Cardiac muscle cell (in vitro differentiated cells and primary cell): ENCODE data around the gene ZC2HC1B. TPM values are rescaled to one million over a fixed set of nuclear protein-coding genes. Genes with fewer than 3 reads are reported as not detected.

Experiments used
- DNase-seq, 2 donors: peaks; one replicate each; pipeline versions ENCODE4 v3.0.0 to v3.0.0-alpha.2; 2010 to 2017; ENCODE audit warnings: low read depth in 1 of 2, low spot score in 1 of 2
- H3K27ac ChIP-seq: fragments of 200-600 bp; sonication (generic); 2 replicates; pipeline ENCODE4 v1.5.1; 2016
- H3K27me3 ChIP-seq: fragments of 200-600 bp; sonication (generic); 2 replicates; pipeline ENCODE4 v1.6.0; 2016; ENCODE audit warnings: control low read depth
- H3K36me3 ChIP-seq: fragments of 200-600 bp; sonication (generic); 2 replicates; pipeline ENCODE4 v1.5.1; 2016; ENCODE audit warnings: control low read depth
- H3K4me1 ChIP-seq: fragments of 200-600 bp; sonication (generic); 2 replicates; pipeline ENCODE4 v1.8.1; 2017; ENCODE audit warnings: low read depth, mild to moderate bottlenecking, mixed run types
- H3K4me3 ChIP-seq: fragments of 200-600 bp; sonication (generic); 2 replicates; pipeline ENCODE4 v1.5.1; 2016; ENCODE audit warnings: mild to moderate bottlenecking
- H3K9me3 ChIP-seq: fragments of 200-600 bp; sonication (generic); 2 replicates; pipeline ENCODE4 v1.5.1; 2017; ENCODE audit warnings: low read depth, mild to moderate bottlenecking, control low read depth
- polyA plus RNA-seq: library from polyadenylated mRNA; unstranded; fragments of >200 nt; fragmentation: Nextera tagmentation; extraction: Ambion mirVana; gene quantifications from 2 replicates; pipeline ENCODE4 v1.2.1, GENCODE V29; 2016
- total RNA-seq: library from RNA; depleted of rRNA; stranded (reverse); fragments of >200 nt; gene quantifications from 2 replicates; pipeline ENCODE4 v1.2.3, GENCODE V29; 2016
- TF ChIP-seq, protein P1 (sequence below): IDR thresholded peaks from 2 replicates; pipeline ENCODE4 v1.5.1; 2012; ENCODE audit warnings: low read depth, mild to moderate bottlenecking, low read length

The ZC2HC1B gene
- total and polyA plus RNA-seq, 2 experiments from 2014 or later: not detected

DNA sequence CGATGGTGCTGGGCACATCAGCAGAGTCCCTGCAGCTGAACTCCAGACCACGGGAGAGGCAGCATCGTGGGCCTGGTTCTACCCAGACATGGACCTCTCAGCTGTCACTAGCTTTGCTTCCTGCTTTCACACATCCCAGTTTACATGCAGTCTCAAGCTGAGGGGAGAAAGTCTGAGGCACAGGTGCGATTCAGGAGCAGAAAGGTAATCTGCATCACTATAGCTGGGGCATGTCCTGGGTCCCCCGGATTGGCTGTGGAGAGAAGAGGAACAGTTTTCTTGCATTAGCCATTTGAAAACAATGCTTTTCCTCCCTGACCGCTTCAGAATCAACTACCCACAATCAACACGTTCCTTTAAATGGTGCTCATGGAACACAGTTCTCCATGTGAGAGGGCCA lies 83.9 kb downstream of the ZC2HC1B start:
- Histone ChIP-seq H3K27ac (no peak overlapping the region), H3K27me3 (no peaks in the 10 kb centered on the region), H3K36me3 (no peaks in the 10 kb centered on the region), H3K4me3 (no peak overlapping the region), H3K4me1 (no peaks in the 10 kb centered on the region), H3K9me3 (no peaks in the 10 kb centered on the region)
- TF ChIP-seq, protein P1, sequence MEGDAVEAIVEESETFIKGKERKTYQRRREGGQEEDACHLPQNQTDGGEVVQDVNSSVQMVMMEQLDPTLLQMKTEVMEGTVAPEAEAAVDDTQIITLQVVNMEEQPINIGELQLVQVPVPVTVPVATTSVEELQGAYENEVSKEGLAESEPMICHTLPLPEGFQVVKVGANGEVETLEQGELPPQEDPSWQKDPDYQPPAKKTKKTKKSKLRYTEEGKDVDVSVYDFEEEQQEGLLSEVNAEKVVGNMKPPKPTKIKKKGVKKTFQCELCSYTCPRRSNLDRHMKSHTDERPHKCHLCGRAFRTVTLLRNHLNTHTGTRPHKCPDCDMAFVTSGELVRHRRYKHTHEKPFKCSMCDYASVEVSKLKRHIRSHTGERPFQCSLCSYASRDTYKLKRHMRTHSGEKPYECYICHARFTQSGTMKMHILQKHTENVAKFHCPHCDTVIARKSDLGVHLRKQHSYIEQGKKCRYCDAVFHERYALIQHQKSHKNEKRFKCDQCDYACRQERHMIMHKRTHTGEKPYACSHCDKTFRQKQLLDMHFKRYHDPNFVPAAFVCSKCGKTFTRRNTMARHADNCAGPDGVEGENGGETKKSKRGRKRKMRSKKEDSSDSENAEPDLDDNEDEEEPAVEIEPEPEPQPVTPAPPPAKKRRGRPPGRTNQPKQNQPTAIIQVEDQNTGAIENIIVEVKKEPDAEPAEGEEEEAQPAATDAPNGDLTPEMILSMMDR: no peak
- no peak for DNase-seq

DNA sequence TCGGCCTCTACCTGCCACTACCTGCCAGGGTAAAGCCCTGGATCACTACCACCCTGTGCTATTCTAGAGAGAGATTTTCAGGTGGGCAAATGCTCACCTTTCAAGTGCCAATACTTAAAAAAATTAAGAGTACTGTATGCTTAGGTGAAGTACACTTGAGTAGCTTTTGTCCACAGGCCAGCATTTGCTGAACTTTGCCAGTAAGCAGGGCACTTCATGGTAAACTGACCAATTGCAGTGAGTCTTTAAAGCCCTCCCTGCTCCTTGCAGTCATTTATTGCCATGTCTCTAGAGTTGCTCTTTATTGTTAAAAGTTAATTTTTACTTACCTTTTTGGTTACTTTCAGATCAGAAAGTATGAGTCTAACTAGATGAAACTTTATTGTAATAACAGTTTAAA lies 85.3 kb downstream of the ZC2HC1B start:
- H3K9me3 ChIP-seq: no peaks in the 10 kb centered on the region
- no peak overlapping the region for H3K4me3 ChIP-seq
- TF ChIP-seq, protein P1: no peak
- no peak overlapping the region for H3K27ac ChIP-seq
- H3K36me3 ChIP-seq: no peaks in the 10 kb centered on the region
- H3K4me1 ChIP-seq: no peaks in the 10 kb centered on the region
- no peak for DNase-seq
- no peaks in the 10 kb centered on the region for H3K27me3 ChIP-seq

DNA sequence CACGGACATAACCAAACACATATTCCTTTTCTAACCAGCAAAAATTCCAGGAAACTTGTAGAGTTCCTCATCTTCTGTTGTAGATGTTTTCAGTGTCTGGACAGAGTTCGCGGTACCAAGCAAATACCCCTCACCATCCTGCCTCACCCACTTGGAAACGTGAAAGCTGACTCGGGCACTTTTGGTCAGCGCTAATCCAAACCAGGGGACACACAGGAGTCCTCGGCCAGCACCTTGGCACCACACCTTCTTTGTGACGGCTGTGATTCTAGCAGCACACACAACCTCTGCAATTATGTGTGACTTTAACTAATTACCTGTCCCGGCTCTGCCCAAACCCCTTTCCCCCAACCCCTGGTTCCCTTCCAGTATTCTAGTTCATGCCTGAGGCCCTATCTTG lies 85.7 kb downstream of the ZC2HC1B start:
- Histone ChIP-seq H3K9me3 (no peaks in the 10 kb centered on the region), H3K4me3 (no peak overlapping the region), H3K36me3 (no peaks in the 10 kb centered on the region), H3K27me3 (no peaks in the 10 kb centered on the region), H3K4me1 (no peaks in the 10 kb centered on the region), H3K27ac (no peak overlapping the region)
- DNase-seq: no peak
- TF ChIP-seq, protein P1: no peak

DNA sequence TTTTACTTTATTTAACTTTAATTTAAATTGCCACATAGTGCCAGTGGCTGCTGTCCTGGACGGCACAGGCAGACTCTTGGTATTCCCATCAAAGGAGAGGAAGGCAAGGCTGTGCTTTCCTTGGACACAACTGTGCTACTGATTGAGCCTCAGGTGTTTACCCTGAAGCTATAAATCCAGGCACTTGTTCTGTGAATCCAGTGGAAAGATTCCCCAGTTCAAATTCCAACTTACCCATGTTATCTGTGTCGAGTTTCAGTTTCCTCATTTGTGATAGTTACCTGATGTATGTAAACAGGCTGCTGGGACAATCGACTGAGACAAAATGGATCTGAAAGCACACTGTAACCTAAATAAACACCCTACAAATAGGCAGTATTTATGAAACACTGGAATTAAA lies 86.6 kb downstream of the ZC2HC1B start:
- H3K9me3 ChIP-seq: no peaks in the 10 kb centered on the region
- H3K4me1 ChIP-seq: no peaks in the 10 kb centered on the region
- no peak for DNase-seq
- no peaks in the 10 kb centered on the region for H3K27me3 ChIP-seq
- H3K36me3 ChIP-seq: no peaks in the 10 kb centered on the region
- H3K27ac ChIP-seq: no peak overlapping the region
- TF ChIP-seq, protein P1: no peak
- H3K4me3 ChIP-seq: no peak overlapping the region

DNA sequence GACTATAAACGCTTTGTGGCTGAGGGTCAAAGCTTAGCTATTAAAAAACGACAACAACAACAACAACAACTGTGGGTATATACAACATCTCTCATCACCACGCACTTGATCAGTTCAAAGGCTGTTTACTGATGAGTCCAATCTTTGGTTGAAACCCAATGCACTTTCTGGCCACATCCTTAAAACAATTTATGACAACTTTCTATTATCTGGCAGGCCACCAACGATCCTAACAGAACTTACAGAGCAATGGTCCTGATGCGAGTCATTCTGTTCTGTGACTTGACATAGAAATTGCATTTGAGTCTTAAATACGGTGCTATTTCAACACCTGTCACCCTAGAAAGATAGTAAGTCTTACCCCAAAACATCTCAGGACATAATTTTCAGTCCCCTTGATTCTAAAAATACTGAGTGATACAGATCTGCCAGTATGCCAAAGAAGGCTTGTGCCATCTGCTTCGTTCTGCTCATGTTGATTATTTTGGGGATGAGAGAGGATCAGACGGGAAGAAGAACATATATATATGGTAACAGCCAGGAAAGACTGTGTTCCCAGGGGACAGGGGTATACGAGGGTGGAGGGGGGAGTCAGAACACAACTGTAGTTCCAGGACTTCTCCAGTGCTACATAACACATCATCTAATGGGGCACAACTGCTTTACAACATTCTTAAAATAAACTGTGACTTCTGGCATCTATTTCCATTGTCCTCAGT lies 87.9 kb downstream of the ZC2HC1B start:
- no peak overlapping the region for H3K4me3 ChIP-seq
- H3K27me3 ChIP-seq: no peaks in the 10 kb centered on the region
- no peaks in the 10 kb centered on the region for H3K4me1 ChIP-seq
- H3K36me3 ChIP-seq: no peaks in the 10 kb centered on the region
- no peaks in the 10 kb centered on the region for H3K9me3 ChIP-seq
- no peak for DNase-seq
- TF ChIP-seq, protein P1: no peak
- no peak overlapping the region for H3K27ac ChIP-seq
